Vagina (tissue), 2 donors: ENCODE results near the gene USP47. TPM values are rescaled to one million over a fixed set of nuclear protein-coding genes. Genes with fewer than 3 reads are reported as not detected.

Experiments used
- DNase-seq, 2 donors: peaks; one replicate each; pipeline ENCODE4 v3.0.0-alpha.2; 2017; ENCODE audit errors: extremely low spot score in 2 of 2
- H3K27ac ChIP-seq: fragments of 200-600 bp; sonication (generic); one replicate; pipeline ENCODE4 v1.5.1; 2019
- H3K27me3 ChIP-seq: fragments of 200-600 bp; sonication (generic); one replicate; pipeline ENCODE4 v1.5.1; 2019
- H3K36me3 ChIP-seq, 2 donors: fragments of 200-600 bp; sonication (generic); one replicate each; pipeline ENCODE4 v1.5.1; 2017 to 2019
- H3K4me1 ChIP-seq: fragments of 200-600 bp; sonication (generic); one replicate; pipeline ENCODE4 v1.5.1; 2019
- H3K4me3 ChIP-seq, 2 donors: fragments of 200-600 bp; sonication (generic); 1 replicate in 1 of 2; 2 replicates in 1 of 2; pipeline ENCODE4 v1.5.1; 2016 to 2019
- H3K9me3 ChIP-seq: fragments of 200-600 bp; sonication (generic); one replicate; pipeline ENCODE4 v1.5.1; 2019
- CTCF ChIP-seq, 3 experiments: fragments of 450-650 bp in 2 of 3; fragments of 200-600 bp in 1 of 3; sonication (generic) in 1 of 3; IDR thresholded peaks; one replicate each; pipeline ENCODE4 v1.5.1; 2017 to 2019; ENCODE audit warnings: antibody characterized with exemption in 3 of 3, mild to moderate bottlenecking in 2 of 3, moderate library complexity in 2 of 3
- POLR2A ChIP-seq, 2 donors: fragments of 450-650 bp; IDR thresholded peaks; one replicate each; pipeline ENCODE4 v1.6.1; 2017; ENCODE audit warnings: antibody characterized with exemption in 2 of 2, mild to moderate bottlenecking in 2 of 2, moderate library complexity in 2 of 2
- POLR2AphosphoS5 ChIP-seq, 2 donors: sonication (generic); formaldehyde crosslinking; IDR thresholded peaks; one replicate each; pipeline ENCODE4 v1.9.0; 2017; ENCODE audit warnings: antibody characterized with exemption in 2 of 2, mild to moderate bottlenecking in 2 of 2, low read depth in 1 of 2; ENCODE audit not compliant: insufficient read depth in 1 of 2
- intact Hi-C: fragments of 100-400 bp; cut with DNase I; formaldehyde crosslinking; loops from one replicate; pipeline ENCODE4 v1.15.1; 2023
- total RNA-seq: library from RNA; depleted of rRNA; stranded (reverse); fragments of >200 nt; gene quantifications from one replicate; pipeline ENCODE4 v1.2.3, GENCODE V29; 2016

USP47 gene
- total RNA-seq, 1 donor from 2014 or later = 69.2 TPM

DNA sequence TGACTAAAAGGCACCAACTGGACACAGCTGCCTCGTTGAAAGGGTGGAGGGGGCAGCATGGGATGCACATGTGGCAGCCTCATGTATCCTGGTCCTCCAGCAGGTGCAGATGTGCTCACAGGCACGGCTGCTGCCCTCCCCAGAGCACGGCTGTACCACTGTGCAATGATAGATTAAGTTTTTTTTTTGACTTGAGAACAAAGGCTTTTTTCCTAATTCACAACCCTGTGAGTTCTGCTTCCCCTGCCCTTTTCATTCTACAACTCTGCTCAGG lies 155.2 kb downstream of the USP47 start:
- intact Hi-C loops = no loop called here
- Histone ChIP-seq H3K4me1 (peaks cover 29% of the 10 kb centered on the region), H3K36me3 (peaks cover 0 to 24% of the 10 kb centered on the region in 2 donors), H3K27me3 (no peaks in the 10 kb centered on the region), H3K9me3 (no peaks in the 10 kb centered on the region), H3K4me3 (no peak overlapping the region), H3K27ac (peak overlapping the region; percentile 18)
- TF ChIP-seq CTCF (IDR thresholded peaks at IDR 0.05) = no peak
- TF ChIP-seq POLR2AphosphoS5 (IDR thresholded peaks at IDR 0.05; ENCODE audit: insufficient read depth in 1 of 2, low read depth in 1 of 2) = no peak
- no peak for TF ChIP-seq POLR2A (IDR thresholded peaks at IDR 0.05)
- no peak for DNase-seq

- DNase-seq = peak in 1 of 2 donors; percentile 92
- intact Hi-C loops = no loop called here
- H3K4me1 ChIP-seq = peaks cover 29% of the 10 kb centered on the region
- no peaks in the 10 kb centered on the region for H3K27me3 ChIP-seq
- peaks cover 0 to 24% of the 10 kb centered on the region in 2 donors for H3K36me3 ChIP-seq
- no peaks in the 10 kb centered on the region for H3K9me3 ChIP-seq
- peak overlapping the region; percentile 3 for H3K27ac ChIP-seq
- H3K4me3 ChIP-seq = no peak overlapping the region
- no peak for TF ChIP-seq POLR2AphosphoS5 (IDR thresholded peaks at IDR 0.05; ENCODE audit: insufficient read depth in 1 of 2, low read depth in 1 of 2)
- no peak for TF ChIP-seq CTCF (IDR thresholded peaks at IDR 0.05)
- no peak for TF ChIP-seq POLR2A (IDR thresholded peaks at IDR 0.05)
Observed at GRCh38 chr11:11998091-11998781, 156.5 kb downstream of the USP47 start.

GRCh38 chr11:12001186-12001585 lies 159.4 kb downstream of the USP47 start:
- intact Hi-C loops = no loop called here
- no peaks in the 10 kb centered on the region for H3K27me3 ChIP-seq
- H3K4me1 ChIP-seq = peaks cover 41% of the 10 kb centered on the region
- no peak for TF ChIP-seq CTCF (IDR thresholded peaks at IDR 0.05)
- TF ChIP-seq POLR2AphosphoS5 (IDR thresholded peaks at IDR 0.05; ENCODE audit: insufficient read depth in 1 of 2, low read depth in 1 of 2) = no peak
- no peak for TF ChIP-seq POLR2A (IDR thresholded peaks at IDR 0.05)
- H3K27ac ChIP-seq = no peak overlapping the region
- no peaks in the 10 kb centered on the region for H3K9me3 ChIP-seq
- H3K4me3 ChIP-seq = no peak overlapping the region
- no peak for DNase-seq
- peaks cover 0 to 18% of the 10 kb centered on the region in 2 donors for H3K36me3 ChIP-seq

DNA sequence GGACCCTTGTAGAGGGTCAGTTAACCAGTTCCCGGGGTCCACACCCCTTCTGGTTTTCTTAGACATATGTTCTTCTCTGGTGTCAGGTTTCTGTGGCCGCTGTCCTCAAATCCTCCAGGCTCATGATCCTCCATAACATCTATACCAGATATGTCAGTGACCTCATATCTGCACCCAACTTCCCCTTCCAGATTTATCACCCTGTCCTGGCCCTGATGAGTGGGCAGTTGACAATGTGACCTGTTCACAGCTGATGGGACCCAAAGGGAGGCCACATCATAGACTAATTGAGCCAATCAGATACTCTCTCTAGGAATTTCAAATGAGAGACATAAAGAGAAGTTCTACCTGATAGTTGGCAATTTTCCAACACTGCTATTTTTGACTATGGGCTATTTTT lies 161.6 kb downstream of the USP47 start:
- TF ChIP-seq POLR2AphosphoS5 (IDR thresholded peaks at IDR 0.05; ENCODE audit: insufficient read depth in 1 of 2, low read depth in 1 of 2) (no peak), POLR2A (IDR thresholded peaks at IDR 0.05) (no peak), CTCF (IDR thresholded peaks at IDR 0.05) (no peak)
- H3K36me3 ChIP-seq = peaks cover 0 to 10% of the 10 kb centered on the region in 2 donors
- intact Hi-C loops = no loop called here
- DNase-seq = no peak
- H3K4me1 ChIP-seq = peaks cover 49% of the 10 kb centered on the region
- H3K4me3 ChIP-seq = no peak overlapping the region
- H3K27me3 ChIP-seq = no peaks in the 10 kb centered on the region
- no peaks in the 10 kb centered on the region for H3K9me3 ChIP-seq
- H3K27ac ChIP-seq = no peak overlapping the region

DNA sequence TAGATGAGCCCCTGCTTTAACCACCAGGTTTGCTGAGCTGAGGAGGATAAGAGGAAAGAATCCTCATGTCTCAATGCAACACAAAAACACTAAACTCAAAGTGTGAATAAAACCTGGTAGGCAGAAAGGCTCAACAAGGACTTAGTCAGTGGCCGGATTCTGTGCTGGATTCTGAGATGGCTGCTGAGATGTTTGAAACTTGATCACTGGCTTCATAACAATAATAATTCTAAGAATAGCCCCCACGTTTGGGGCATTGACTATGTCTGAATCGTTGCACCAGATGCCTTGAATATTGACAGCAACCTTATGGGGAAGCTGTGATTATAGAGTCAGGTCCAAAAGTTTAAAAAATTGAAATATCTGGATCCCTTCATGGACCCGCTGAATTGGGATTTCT lies 162.0 kb downstream of the USP47 start:
- DNase-seq = no peak
- H3K9me3 ChIP-seq = no peaks in the 10 kb centered on the region
- peak overlapping the region; percentile 42 for H3K27ac ChIP-seq
- no peaks in the 10 kb centered on the region for H3K27me3 ChIP-seq
- TF ChIP-seq CTCF (IDR thresholded peaks at IDR 0.05) (no peak), POLR2A (IDR thresholded peaks at IDR 0.05) (no peak), POLR2AphosphoS5 (IDR thresholded peaks at IDR 0.05; ENCODE audit: insufficient read depth in 1 of 2, low read depth in 1 of 2) (no peak)
- intact Hi-C loops = no loop called here
- H3K4me1 ChIP-seq = peaks cover 44% of the 10 kb centered on the region
- no peak overlapping the region for H3K4me3 ChIP-seq
- H3K36me3 ChIP-seq = peaks cover 0 to 10% of the 10 kb centered on the region in 2 donors
